ENCODE data around the gene EGFL8.
"Not testable (repeated sequence)": the region's sequence is repeated elsewhere in the genome, so short reads cannot be mapped to it uniquely, and the experiment has no call there.

- TF ChIP-seq ZBTB33 (IDR thresholded peaks at IDR 0.05); GABPA (IDR thresholded peaks at IDR 0.05 in 1 of 2, conservative IDR thresholded peaks at IDR 0.05 in 1 of 2); TAF1 (conservative IDR thresholded peaks at IDR 0.05); CTCF (IDR thresholded peaks at IDR 0.05; ENCODE audit: low read depth, low read length, missing input control); RAD21 (IDR thresholded peaks at IDR 0.05); MAX (IDR thresholded peaks at IDR 0.05); NR2F2 (IDR thresholded peaks at IDR 0.05); ATF3 (IDR thresholded peaks at IDR 0.05): not testable (repeated sequence)
These were observed 21.3 kb downstream of the EGFL8 start for GRCh38 chr6:32185681-32186131.
